ENCODE measurements around the gene PKNOX2.

GRCh38 chr11:125141686-125142535 is 22.6 kb upstream of the PKNOX2 start:
- TF ChIP-seq CTCF (IDR thresholded peaks at IDR 0.05) (peak; percentile 91 to 98 (median 92)), POLR2A (IDR thresholded peaks at IDR 0.05) (no peak)

Data from esophagus squamous epithelium (tissue), 4 donors.